Activated naive CD4-positive, alpha-beta T cell treated with anti-CD3 and anti-CD28 coated beads for 36 hours (primary cell): ENCODE data around the gene DKKL1. TPM values are rescaled to one million over a fixed set of nuclear protein-coding genes. Genes with fewer than 3 reads are reported as not detected.
"Not testable (repeated sequence)": the region's sequence is repeated elsewhere in the genome, so short reads cannot be mapped to it uniquely, and the experiment has no call there.

Experiments
- CTCF ChIA-PET: fragments of 350-600 bp; sonication (Branson Sonifier 250); formaldehyde crosslinking; loops from one replicate; lab custom pipeline; 2021; ENCODE audit warnings: antibody characterized with exemption; lab: Charles Lee
- DNase-seq: peaks from one replicate; pipeline ENCODE4 v3.0.0-alpha.2; 2020
- H3K27ac Mint-ChIP-seq: one replicate; pipeline ENCODE4 v1.8.0; 2021; ENCODE audit warnings: mild to moderate bottlenecking, mixed read lengths
- H3K27me3 Mint-ChIP-seq: one replicate; pipeline ENCODE4 v1.8.0; 2021; ENCODE audit warnings: low read depth, mixed read lengths
- H3K36me3 Mint-ChIP-seq: one replicate; pipeline ENCODE4 v1.8.0; 2021; ENCODE audit warnings: low read depth, mixed read lengths
- H3K4me1 Mint-ChIP-seq: one replicate; pipeline ENCODE4 v1.8.0; 2021; ENCODE audit warnings: low read depth, mixed read lengths
- H3K4me3 Mint-ChIP-seq: one replicate; pipeline ENCODE4 v1.8.0; 2021; ENCODE audit warnings: mild to moderate bottlenecking, moderate library complexity, mixed read lengths
- H3K9me3 Mint-ChIP-seq: one replicate; pipeline ENCODE4 v1.8.0; 2021; ENCODE audit warnings: mixed read lengths
- intact Hi-C: fragments of 100-400 bp; cut with micrococcal nuclease; formaldehyde crosslinking; loops from one replicate; pipeline ENCODE4 v1.15.1; 2023
- total RNA-seq, 2 experiments: library from RNA; stranded (reverse); gene quantifications; one replicate each; pipeline ENCODE4 v1.2.3, GENCODE V29; 2021

The DKKL1 gene
- not detected for total RNA-seq

DNA sequence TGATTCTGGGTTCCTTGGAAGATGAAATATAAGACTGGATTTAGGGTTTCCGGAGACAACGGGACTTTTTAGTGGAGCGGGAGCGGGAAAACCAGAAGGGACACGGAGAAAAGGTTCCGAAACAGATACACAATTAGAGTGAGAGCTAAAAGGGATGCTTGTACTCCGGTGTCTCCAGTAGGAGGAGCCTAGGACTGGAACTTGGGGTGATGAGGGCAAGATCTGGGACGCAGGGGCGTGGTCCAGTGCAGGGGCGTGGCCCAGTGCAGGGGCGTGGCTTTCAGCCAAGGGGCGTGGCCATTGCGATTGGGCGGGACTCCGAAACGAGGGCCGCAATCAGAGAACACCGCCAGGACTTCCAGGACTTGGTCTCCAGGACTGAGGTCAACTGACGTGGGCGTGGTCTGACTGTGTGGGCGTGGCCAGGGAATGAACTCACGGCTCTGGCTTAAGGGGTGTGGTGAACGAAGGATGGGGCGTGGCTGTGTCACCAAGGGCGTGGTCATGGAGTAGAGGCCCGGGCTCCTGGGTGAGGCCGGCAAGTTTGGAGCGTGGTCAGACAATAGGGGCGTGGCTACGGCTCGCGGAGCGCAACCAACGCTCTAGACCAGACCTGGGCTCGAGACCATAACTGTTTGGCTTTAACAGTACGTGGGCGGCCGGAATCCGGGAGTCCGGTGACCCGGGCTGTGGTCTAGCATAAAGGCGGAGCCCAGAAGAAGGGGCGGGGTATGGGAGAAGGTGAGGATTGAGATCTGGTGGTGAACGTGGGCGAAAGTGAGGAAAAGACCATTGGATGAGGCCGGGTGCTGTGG, at the start of gene DKKL1:
DKKL1 (plus strand) TSS at position 610 of the 815 bp plus-strand sequence; CDS start at position 732, 122 bp downstream.
- Mint-ChIP-seq H3K27me3 (peaks cover 10% of the 10 kb centered on the region), H3K4me3 (peak within 1 kb of the TSS; percentile 13), H3K9me3 (no peaks in the 10 kb centered on the region), H3K4me1 (peaks cover 11% of the 10 kb centered on the region), H3K27ac (no peak within 1 kb of the TSS), H3K36me3 (peaks cover 1% of the 10 kb centered on the region)
- DNase-seq: peak; percentile 92
- CTCF ChIA-PET: no interaction called here
- intact Hi-C loops: loop anchor here (2.0 kb wide), 1 partner anchor 29 kb away; the partner anchor contains the start of gene CD37

DNA sequence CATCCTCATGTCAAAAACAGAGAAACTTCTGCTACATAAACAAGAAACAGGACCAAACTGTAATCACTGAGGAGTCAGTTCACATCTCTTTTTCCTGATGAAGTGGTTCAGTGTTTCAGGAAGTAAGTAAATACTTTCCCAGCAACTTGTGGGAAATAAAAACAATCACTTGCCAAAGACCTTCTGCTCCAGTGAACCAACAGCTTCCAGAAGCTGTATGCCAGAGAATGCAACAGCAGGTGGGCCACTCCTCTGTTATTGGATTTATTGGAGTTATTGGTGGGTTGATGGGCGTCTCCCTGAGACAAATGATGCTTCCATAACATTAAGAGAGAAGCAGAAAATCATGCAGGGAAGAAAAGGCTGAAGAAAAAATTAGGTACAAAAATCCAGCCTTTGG, 48.6 kb upstream of the DKKL1 start:
- Mint-ChIP-seq H3K27ac (no peak overlapping the region), H3K4me1 (peaks cover 9% of the 10 kb centered on the region), H3K9me3 (peaks cover 9% of the 10 kb centered on the region), H3K4me3 (no peak overlapping the region), H3K36me3 (peaks cover 21% of the 10 kb centered on the region), H3K27me3 (no peaks in the 10 kb centered on the region)
- DNase-seq: no peak
- CTCF ChIA-PET: no interaction called here
- intact Hi-C loops: no loop called here

DNA sequence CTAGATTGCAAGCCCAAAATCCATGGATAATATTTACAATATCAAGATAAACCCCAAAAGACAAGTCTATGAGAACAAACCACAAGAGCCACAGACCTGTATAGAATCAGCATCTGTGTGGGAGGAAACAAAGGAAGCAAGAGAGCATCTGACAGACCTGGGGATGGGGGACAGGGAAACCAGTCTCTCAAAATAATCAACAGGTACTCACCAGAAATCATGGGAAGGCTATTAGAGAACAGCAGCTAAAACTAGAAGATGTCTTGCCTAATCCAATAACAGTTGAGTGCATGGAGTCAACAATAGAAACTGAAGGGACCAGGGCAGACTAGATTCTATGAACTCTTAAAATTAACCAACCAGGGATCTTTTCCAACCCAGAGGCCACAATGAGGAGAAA, 47.4 kb upstream of the DKKL1 start:
- Mint-ChIP-seq H3K4me3 (no peak overlapping the region), H3K9me3 (peaks cover 9% of the 10 kb centered on the region), H3K4me1 (peaks cover 9% of the 10 kb centered on the region), H3K27me3 (no peaks in the 10 kb centered on the region), H3K36me3 (peaks cover 18% of the 10 kb centered on the region), H3K27ac (no peak overlapping the region)
- no peak for DNase-seq
- CTCF ChIA-PET: interaction anchor here (0.6 to 0.7 kb wide), 3 partner anchors 13 to 15 kb away, joined by 3 to 4 read pairs (median 3); no protein-coding TSS in a partner anchor
- intact Hi-C loops: no loop called here

DNA sequence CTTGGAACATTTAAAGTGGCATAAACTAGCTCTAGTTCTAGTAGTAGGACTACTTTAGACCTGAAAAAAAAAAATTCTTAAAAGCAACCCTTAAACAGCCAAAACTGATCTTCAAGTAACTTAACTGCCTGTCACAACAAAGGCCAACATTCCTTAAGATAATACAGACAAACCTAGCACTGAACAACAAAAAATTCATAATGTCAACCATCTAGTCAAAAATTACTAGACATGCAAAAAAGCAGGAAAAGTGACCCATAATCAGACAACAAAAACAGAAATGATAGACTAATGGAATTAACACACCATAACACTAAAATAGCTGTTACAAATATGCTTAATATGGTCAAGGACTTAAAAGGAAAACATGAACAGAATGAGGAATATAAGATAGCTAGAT, 45.4 kb upstream of the DKKL1 start:
- Mint-ChIP-seq H3K27ac (no peak overlapping the region), H3K4me3 (no peak overlapping the region), H3K4me1 (peaks cover 9% of the 10 kb centered on the region), H3K36me3 (peaks cover 19% of the 10 kb centered on the region), H3K9me3 (peaks cover 9% of the 10 kb centered on the region), H3K27me3 (no peaks in the 10 kb centered on the region)
- CTCF ChIA-PET: interaction anchor here (0.6 to 1.7 kb wide), 6 partner anchors 9 to 92 kb away, joined by 3 to 8 read pairs (median 3); no protein-coding TSS in a partner anchor
- DNase-seq: no peak
- intact Hi-C loops: no loop called here

DNA sequence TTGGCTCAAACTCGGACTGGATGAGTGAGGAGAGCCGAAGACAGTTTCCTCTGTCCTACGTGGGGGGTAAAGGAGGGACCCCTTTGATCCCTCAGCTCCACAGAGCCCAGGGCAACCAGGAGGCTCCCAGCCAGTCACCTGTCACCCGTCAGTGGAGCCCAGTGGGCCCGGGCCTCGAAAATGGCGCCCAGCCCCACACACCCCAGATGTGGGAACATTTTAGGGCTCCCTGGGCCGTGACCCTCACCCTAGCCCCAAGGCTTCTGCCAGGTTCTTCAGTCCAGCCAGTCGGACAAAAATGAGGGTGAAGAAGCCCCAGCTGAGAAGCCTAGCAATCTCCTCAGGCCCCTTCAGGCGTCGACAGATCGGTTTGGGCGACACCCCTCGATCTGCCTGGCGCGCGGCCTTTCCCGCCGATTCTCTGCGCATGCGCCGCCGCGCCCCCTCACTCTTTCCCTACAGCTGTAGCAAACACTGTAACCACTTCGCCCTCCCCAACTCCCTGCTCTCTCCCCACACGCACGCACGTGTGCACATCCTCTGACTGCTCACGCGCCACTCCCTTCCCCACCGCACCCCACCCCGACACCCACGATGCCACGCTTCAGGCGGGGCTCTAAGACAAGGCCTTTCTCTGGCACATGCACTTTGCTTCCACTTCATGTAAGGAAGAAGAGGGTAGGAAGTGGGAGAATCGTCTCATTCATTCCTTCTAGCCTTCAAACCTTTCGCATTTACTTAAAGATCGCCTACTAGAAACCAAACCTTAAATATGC, 38.7 kb upstream of the DKKL1 start, which contains the start of gene SLC6A16:
SLC6A16 (minus strand) TSS at position 391 of the 776 bp plus-strand sequence. CDS start 13,844 bp downstream, outside the sequence.
- no peaks in the 10 kb centered on the region for H3K9me3 Mint-ChIP-seq
- intact Hi-C loops: no loop called here
- H3K4me3 Mint-ChIP-seq: no peak within 1 kb of the TSS
- H3K36me3 Mint-ChIP-seq: peaks cover 2% of the 10 kb centered on the region
- H3K27me3 Mint-ChIP-seq: no peaks in the 10 kb centered on the region
- no peak for DNase-seq
- H3K4me1 Mint-ChIP-seq: peaks cover 23% of the 10 kb centered on the region
- no peak within 1 kb of the TSS for H3K27ac Mint-ChIP-seq
- CTCF ChIA-PET: interaction anchor here (0.6 to 1.2 kb wide), 2 partner anchors 24 kb away, joined by 3 read pairs; no protein-coding TSS in a partner anchor

DNA sequence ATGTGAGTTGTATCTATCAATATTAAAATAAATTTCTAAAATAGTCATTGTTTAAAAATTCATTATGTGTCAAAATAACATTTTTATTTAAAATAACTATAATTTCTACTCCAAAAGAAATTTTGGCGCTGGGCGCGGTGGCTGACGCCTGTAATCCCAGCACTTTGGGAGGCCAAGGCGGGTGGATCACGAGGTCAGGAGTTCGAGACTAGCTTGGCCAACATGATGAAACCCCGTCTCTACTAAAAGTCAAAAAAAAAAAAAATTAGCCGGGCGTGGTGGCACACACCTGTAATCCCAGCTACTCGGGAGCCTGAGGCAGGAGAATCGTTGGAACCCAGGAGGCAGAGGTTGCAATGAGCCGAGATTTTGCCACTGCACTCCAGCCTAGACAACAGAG, 37.9 kb upstream of the DKKL1 start:
- H3K27ac Mint-ChIP-seq, H3K4me3 Mint-ChIP-seq, H3K27me3 Mint-ChIP-seq, DNase-seq, intact Hi-C loops, H3K9me3 Mint-ChIP-seq, H3K36me3 Mint-ChIP-seq: not testable (repeated sequence)
- CTCF ChIA-PET: interaction anchor here (0.6 to 0.7 kb wide), 2 partner anchors 63 to 141 kb away, joined by 3 to 5 read pairs; no protein-coding TSS in a partner anchor
- peaks cover 28% of the 10 kb centered on the region for H3K4me1 Mint-ChIP-seq

DNA sequence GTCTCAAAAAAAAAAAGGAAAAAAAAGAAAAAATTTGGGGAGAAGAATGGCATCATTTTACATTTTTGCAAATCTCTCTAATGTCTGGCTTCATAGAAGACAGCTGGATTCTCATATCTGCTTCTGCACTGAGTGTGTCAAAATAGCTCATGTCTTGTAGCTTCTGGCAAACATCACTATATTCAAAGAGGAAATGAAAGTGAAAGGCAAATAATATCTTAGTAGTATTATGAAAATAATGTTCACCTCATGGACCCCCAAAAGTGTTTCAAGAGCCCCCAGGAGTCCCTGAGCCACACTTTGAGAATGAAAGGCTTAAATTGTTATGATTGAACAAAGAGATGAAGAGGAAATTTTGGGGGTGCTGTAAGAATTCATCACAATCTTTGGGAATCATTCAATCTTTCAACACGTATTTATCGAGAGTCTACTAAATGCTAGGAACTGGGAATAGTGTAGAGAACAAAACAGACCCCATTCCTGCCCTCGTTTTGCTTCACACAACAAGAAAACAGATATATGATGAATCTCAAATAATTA, 37.4 kb upstream of the DKKL1 start:
- Mint-ChIP-seq H3K27me3 (no peaks in the 10 kb centered on the region), H3K9me3 (no peaks in the 10 kb centered on the region), H3K27ac (no peak overlapping the region), H3K4me1 (peaks cover 32% of the 10 kb centered on the region), H3K36me3 (peaks cover 5% of the 10 kb centered on the region), H3K4me3 (no peak overlapping the region)
- intact Hi-C loops: no loop called here
- CTCF ChIA-PET: interaction anchor here (0.6 to 0.7 kb wide), 3 partner anchors 10 to 142 kb away, joined by 3 to 5 read pairs (median 4); no protein-coding TSS in a partner anchor
- no peak for DNase-seq

DNA sequence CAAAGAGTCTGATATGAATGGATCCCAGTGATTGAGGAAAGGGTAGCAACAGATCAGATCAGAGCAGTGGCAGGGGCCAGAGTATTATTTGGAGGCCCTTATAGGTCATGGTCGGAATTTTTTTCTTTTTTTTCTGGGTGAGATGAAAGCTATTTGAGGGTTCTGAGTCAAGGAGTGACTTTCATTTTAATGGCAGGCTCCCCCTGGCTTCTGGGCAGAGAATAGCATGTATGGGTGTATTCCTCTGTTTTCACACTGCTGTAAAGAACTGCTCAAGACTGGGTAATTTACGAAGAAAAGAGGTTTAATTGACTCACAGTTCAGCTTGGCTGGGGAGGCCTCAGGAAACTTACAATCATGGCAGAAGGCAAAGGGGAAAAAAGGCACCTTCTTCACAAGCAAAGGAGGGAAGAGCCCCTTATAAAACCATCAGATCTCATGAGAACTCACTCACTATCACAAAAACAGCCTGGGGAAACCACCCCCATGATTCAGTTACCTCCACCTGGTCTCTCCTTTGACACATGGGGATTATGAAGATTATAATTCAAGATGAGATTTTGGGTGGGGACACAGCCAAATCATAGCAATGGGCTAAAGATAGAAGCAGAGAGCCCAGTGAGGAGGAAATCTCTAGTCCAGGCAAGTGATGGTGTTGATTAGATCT, 35.7 kb upstream of the DKKL1 start:
- H3K9me3 Mint-ChIP-seq: no peaks in the 10 kb centered on the region
- intact Hi-C loops: loop anchor here (1.0 to 2.0 kb wide), 2 partner anchors 27 to 62 kb away; no protein-coding TSS in a partner anchor
- H3K36me3 Mint-ChIP-seq: peaks cover 4% of the 10 kb centered on the region
- peak; percentile 77 for DNase-seq
- no peak overlapping the region for H3K4me3 Mint-ChIP-seq
- H3K27me3 Mint-ChIP-seq: no peaks in the 10 kb centered on the region
- peaks cover 49% of the 10 kb centered on the region for H3K4me1 Mint-ChIP-seq
- peak overlapping the region; percentile 55 for H3K27ac Mint-ChIP-seq
- CTCF ChIA-PET: interaction anchor here (0.6 to 2.3 kb wide), 9 partner anchors 10 to 148 kb away, joined by 3 to 15 read pairs (median 4); no protein-coding TSS in a partner anchor

DNA sequence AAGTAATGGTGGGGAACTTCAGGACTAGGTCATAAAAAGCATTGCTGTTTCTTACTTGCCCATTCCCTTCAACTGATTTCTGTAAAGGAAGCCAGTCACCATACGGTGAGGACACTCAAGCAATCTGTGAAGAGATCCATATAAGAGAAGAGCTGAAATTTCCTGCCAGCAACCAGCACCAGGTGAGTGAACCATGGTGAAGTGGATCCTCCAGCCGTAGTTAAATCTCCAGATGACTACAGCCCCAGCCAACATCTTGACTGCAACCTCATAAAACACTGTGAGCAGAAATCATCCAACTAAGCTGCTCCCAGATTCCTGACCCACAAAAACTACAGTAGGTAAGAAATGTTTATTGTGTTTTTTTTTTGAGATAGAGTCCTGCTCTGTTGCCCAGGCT, 34.9 kb upstream of the DKKL1 start:
- peaks cover 4% of the 10 kb centered on the region for H3K36me3 Mint-ChIP-seq
- no peak overlapping the region for H3K27ac Mint-ChIP-seq
- no peak overlapping the region for H3K4me3 Mint-ChIP-seq
- no peaks in the 10 kb centered on the region for H3K9me3 Mint-ChIP-seq
- no peak for DNase-seq
- H3K27me3 Mint-ChIP-seq: no peaks in the 10 kb centered on the region
- H3K4me1 Mint-ChIP-seq: peaks cover 56% of the 10 kb centered on the region
- CTCF ChIA-PET: interaction anchor here (0.6 to 2.3 kb wide), 3 partner anchors 27 to 1616 kb away, joined by 3 to 15 read pairs (median 5); no protein-coding TSS in a partner anchor
- intact Hi-C loops: loop anchor here (1.0 to 2.0 kb wide), 2 partner anchors 28 to 62 kb away; no protein-coding TSS in a partner anchor

DNA sequence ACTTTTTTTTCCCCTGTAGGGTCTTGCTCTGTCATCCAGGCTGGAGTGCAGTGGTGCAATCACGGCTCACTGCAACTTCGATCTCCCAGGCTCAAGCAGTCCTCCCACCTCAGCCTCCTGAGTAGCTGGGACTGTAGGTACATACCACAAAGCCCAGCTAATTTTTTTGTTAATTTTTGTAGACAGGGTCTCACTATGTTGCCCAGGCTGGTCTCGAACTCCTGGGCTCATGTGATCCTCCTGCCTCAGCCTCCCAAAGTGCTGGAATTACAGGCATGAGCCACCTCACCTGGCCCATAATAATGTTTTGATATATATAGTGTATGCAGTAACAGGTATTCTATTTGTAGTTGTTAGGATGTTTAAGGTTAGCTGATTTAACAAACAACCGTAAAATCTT, 32.5 kb upstream of the DKKL1 start:
- H3K27me3 Mint-ChIP-seq, H3K9me3 Mint-ChIP-seq, H3K36me3 Mint-ChIP-seq, DNase-seq: not testable (repeated sequence)
- peak overlapping the region; percentile 81 for H3K27ac Mint-ChIP-seq
- CTCF ChIA-PET: interaction anchor here (0.7 to 1.6 kb wide), 4 partner anchors 9 to 107 kb away, joined by 3 to 4 read pairs (median 3); no protein-coding TSS in a partner anchor
- intact Hi-C loops: loop anchor here (1.0 to 10.0 kb wide), 3 partner anchors 112 to 544 kb away; partner anchors contain the start of genes AKT1S1 and TBC1D17
- H3K4me3 Mint-ChIP-seq: peak overlapping the region; percentile 44
- peaks cover 70% of the 10 kb centered on the region for H3K4me1 Mint-ChIP-seq

DNA sequence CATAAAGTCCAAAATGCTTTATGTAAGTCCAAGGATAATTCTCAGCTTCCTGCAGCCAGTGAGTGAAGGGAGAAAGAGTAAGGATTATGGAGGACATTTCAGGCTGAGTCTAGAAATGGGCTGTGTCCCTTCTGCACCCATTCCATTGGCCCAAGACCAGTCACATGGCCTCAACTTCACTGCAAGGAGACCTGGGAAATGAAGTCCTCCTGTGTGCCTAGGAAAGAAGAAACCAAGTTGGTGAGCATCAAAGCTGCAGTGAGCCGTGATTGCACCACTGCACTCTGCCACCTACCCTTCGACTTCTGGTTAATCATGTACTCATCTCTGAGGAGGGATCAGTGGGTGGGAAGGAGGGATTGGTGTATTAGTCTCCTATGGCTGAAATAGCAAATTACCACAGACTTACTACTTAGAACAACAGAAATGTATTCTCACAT, 32.0 kb upstream of the DKKL1 start:
- intact Hi-C loops: loop anchor here (1.0 to 10.0 kb wide), 3 partner anchors 112 to 543 kb away; partner anchors contain the start of genes AKT1S1 and TBC1D17
- Mint-ChIP-seq H3K4me1 (peaks cover 74% of the 10 kb centered on the region), H3K27me3 (no peaks in the 10 kb centered on the region), H3K4me3 (peak overlapping the region; percentile 44), H3K9me3 (no peaks in the 10 kb centered on the region), H3K36me3 (peaks cover 10% of the 10 kb centered on the region), H3K27ac (peak overlapping the region; percentile 81)
- CTCF ChIA-PET: interaction anchor here (0.9 to 1.6 kb wide), 3 partner anchors 9 to 108 kb away, joined by 3 to 4 read pairs (median 3); no protein-coding TSS in a partner anchor
- DNase-seq: peak; percentile 84
